GM12878 (cell line): ENCODE measurements around the gene TMEM244. TPM values are rescaled to one million over a fixed set of nuclear protein-coding genes. Genes with fewer than 3 reads are reported as not detected.

Experiments
- ATAC-seq: fragments of 200-7000 bp; cut with Tn5 transposase; 3 replicates; pipeline ENCODE4 v1.9.1; 2020; ENCODE audit warnings: mild to moderate bottlenecking, moderate library complexity
- BruUV-seq: library from RNA; stranded (reverse); fragments of 400-500 nt; replicated peaks from 2 replicates; lab custom pipeline; 2021; lab: Mats Ljungman, UMichigan
- CTCF ChIA-PET: fragments of 300-600 bp; sonication (Branson Sonifier 250); formaldehyde crosslinking; extraction: SDS; loops from one replicate; lab custom pipeline; 2021; ENCODE audit warnings: inconsistent platforms; lab: Yijun Ruan, JAX
- POLR2A ChIA-PET: fragments of 350-600 bp; formaldehyde crosslinking; extraction: SDS; loops from one replicate; lab custom pipeline; 2021; ENCODE audit warnings: inconsistent platforms; lab: Charles Lee
- RAD21 ChIA-PET: fragments of 300-600 bp; sonication (Branson Sonifier 250); formaldehyde crosslinking; loops from one replicate; lab custom pipeline; 2023; ENCODE audit warnings: antibody characterized with exemption; ENCODE audit not compliant: unreplicated experiment; lab: Charles Lee
- SMC1A ChIA-PET: fragments of 300-600 bp; sonication (Branson Sonifier 250); formaldehyde crosslinking; loops from one replicate; lab custom pipeline; 2023; ENCODE audit not compliant: unreplicated experiment, uncharacterized antibody; lab: Charles Lee
- DNase-seq: peaks from one replicate; pipeline ENCODE4 v3.0.0-alpha.2; 2011; ENCODE audit warnings: low read depth, low spot score
- FAIRE-seq: peaks from 3 replicates; lab custom pipeline; 2011; peaks lifted over from hg19 to GRCh38; lab: Jason Lieb, UNC
- H2AFZ ChIP-seq: 2 replicates; pipeline ENCODE4 v1.6.0; 2011; ENCODE audit warnings: low read depth, low read length, control low read depth; ENCODE audit not compliant: control insufficient read depth
- H3K27ac ChIP-seq: 2 replicates; pipeline ENCODE4 v1.5.1; 2011; ENCODE audit warnings: control low read depth; ENCODE audit not compliant: control insufficient read depth, insufficient read depth
- H3K27me3 ChIP-seq, 2 experiments: replicated peaks in 1 of 2; 2 replicates each; pipeline versions ENCODE4 v1.6.0 to v1.6.1; 2011; ENCODE audit warnings: low read length in 1 of 2; ENCODE audit not compliant: control insufficient read depth in 2 of 2, insufficient read depth in 2 of 2
- H3K36me3 ChIP-seq, 2 experiments: 2 replicates each; pipeline ENCODE4 v1.5.1; 2011; ENCODE audit warnings: low read length in 1 of 2; ENCODE audit not compliant: control insufficient read depth in 2 of 2, insufficient read depth in 2 of 2
- H3K4me1 ChIP-seq: 2 replicates; pipeline ENCODE4 v1.6.1; 2011; ENCODE audit warnings: mild to moderate bottlenecking, low read length, moderate library complexity, mixed read lengths; ENCODE audit not compliant: control insufficient read depth, insufficient read depth
- H3K4me2 ChIP-seq: 2 replicates; pipeline ENCODE4 v1.6.0; 2011; ENCODE audit warnings: control low read depth; ENCODE audit not compliant: control insufficient read depth, insufficient read depth
- H3K4me3 ChIP-seq: fragments of 200-600 bp; sonication (generic); 2 replicates; pipeline ENCODE4 v1.5.1; 2016
- H3K79me2 ChIP-seq: 2 replicates; pipeline ENCODE4 v1.6.0; 2011; ENCODE audit warnings: low read length; ENCODE audit not compliant: control insufficient read depth, insufficient read depth
- H3K9ac ChIP-seq: 2 replicates; pipeline ENCODE4 v1.8.0; 2011; ENCODE audit warnings: low read length, control low read depth, mixed read lengths; ENCODE audit not compliant: control insufficient read depth, insufficient read depth
- H3K9me3 ChIP-seq: replicated peaks from 3 replicates; pipeline ENCODE4 v1.5.1; 2011; ENCODE audit warnings: mild to moderate bottlenecking, low read length; ENCODE audit not compliant: control insufficient read depth, insufficient read depth
- H4K20me1 ChIP-seq: 2 replicates; pipeline ENCODE4 v1.6.0; 2011; ENCODE audit not compliant: control insufficient read depth, insufficient read depth
- CBFB ChIP-seq: IDR thresholded peaks from 2 replicates; pipeline ENCODE4 v1.6.1; 2016; ENCODE audit warnings: antibody characterized with exemption, low read depth
- CREB1 ChIP-seq: IDR thresholded peaks from 2 replicates; pipeline ENCODE4 v1.6.1; 2012; ENCODE audit warnings: low read depth, mild to moderate bottlenecking, inconsistent platforms
- DPF2 ChIP-seq: fragments of 450-650 bp; IDR thresholded peaks from 2 replicates; pipeline ENCODE4 v1.6.1; 2017; ENCODE audit warnings: mild to moderate bottlenecking
- ESRRA ChIP-seq: IDR thresholded peaks from 2 replicates; pipeline ENCODE4 v1.6.1; 2012; ENCODE audit warnings: mild to moderate bottlenecking, low read length, improper control_type of control experiment
- GATAD2B ChIP-seq: fragments of 450-650 bp; conservative IDR thresholded peaks from 2 replicates; pipeline ENCODE4 v1.6.1; 2017; ENCODE audit warnings: low read depth, mild to moderate bottlenecking, moderate library complexity
- NBN ChIP-seq: fragments of 450-650 bp; IDR thresholded peaks from 2 replicates; pipeline ENCODE4 v1.6.1; 2016
- ZZZ3 ChIP-seq: IDR thresholded peaks from 2 replicates; pipeline ENCODE4 v1.6.1; 2011; ENCODE audit warnings: low read depth; ENCODE audit not compliant: control insufficient read depth, insufficient read length
- in situ Hi-C: fragments of 300-500 bp; cut with MboI; formaldehyde crosslinking; loops from 9 replicates; pipeline ENCODE4 v1.14.3; 2018; ENCODE audit warnings: mixed read lengths
- intact Hi-C: fragments of 100-400 bp; cut with micrococcal nuclease; formaldehyde crosslinking; loops from one replicate; pipeline ENCODE4 v1.14.2; 2022; ENCODE audit not compliant: unreplicated experiment
- polyA plus RNA-seq, 11 experiments: library from polyadenylated mRNA; depleted of rRNA in 4 of 11; unstranded in 6 of 11; stranded (reverse) in 5 of 11; fragments of >200 nt; fragmentation: Nextera tagmentation in 4 of 11; fragmentation: Illumina TruSeq in 1 of 11; extraction: Ambion mirVana in 4 of 11; extraction: Trizol in 1 of 11; gene quantifications; 1 replicate in 1 of 11; 2 replicates in 10 of 11; pipeline versions ENCODE4 v1.2.1 to v1.2.3, GENCODE V29; 2011 to 2016; ENCODE audit warnings: inconsistent platforms in 2 of 11, missing spikeins in 2 of 11, low read depth in 1 of 11
- total RNA-seq, 4 experiments: library from RNA; depleted of rRNA in 3 of 4; stranded (reverse); fragments of >200 nt in 3 of 4; fragmentation: Illumina TruSeq in 1 of 4; extraction: Trizol in 1 of 4; gene quantifications; 2 replicates each; pipeline versions ENCODE4 v1.2.1 to v1.2.3, GENCODE V29; 2013 to 2021
- TF ChIP-seq, protein P1 (sequence below): fragments of 450-650 bp; conservative IDR thresholded peaks from 2 replicates; pipeline ENCODE4 v1.6.1; 2017; ENCODE audit warnings: mild to moderate bottlenecking, moderate library complexity

TMEM244 gene
- total and polyA plus RNA-seq, 10 of the 15 experiments (the other 5 are each of a cell fraction or from before 2014, with no cell fraction given): 0.14 TPM; not detected in 9

DNA sequence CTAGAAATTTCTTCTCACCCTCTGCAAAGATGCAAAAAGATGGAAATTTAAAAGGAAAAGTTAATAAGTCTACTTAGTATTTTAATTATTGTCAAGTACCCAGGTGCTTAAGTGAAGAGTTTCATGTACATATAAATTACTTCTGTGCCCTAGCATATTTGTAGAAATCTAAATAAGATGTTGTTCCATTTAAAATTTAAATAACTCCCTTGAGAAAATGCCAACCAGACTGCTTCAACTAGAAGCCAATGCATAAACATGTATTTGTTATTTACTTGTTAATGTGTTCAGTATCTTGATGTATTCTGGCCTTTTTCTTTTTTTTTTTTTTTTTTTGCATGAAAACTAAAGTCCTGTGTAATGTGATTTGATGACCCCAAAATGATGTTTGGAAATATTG is 6.3 kb upstream of the TMEM244 start:
- Histone ChIP-seq H3K36me3 (no peaks in the 10 kb centered on the region), H3K79me2 (no peaks in the 10 kb centered on the region), H3K4me3 (no peak overlapping the region), H4K20me1 (no peaks in the 10 kb centered on the region), H2AFZ (no peak overlapping the region), H3K27ac (no peak overlapping the region), H3K27me3 (no peaks in the 10 kb centered on the region), H3K4me2 (no peak overlapping the region), H3K9me3 (no peaks in the 10 kb centered on the region), H3K9ac (no peak overlapping the region), H3K4me1 (no peaks in the 10 kb centered on the region; the same call in 1 of the 2 replicates)
- ChIA-PET CTCF (interaction anchor here (0.7 to 1.9 kb wide), 2 partner anchors 13 to 154 kb away, joined by 3 to 5 read pairs; no protein-coding TSS in a partner anchor), SMC1A (interaction anchor here (0.8 to 3.0 kb wide), 2 partner anchors 22 to 991 kb away, joined by 3 to 17 read pairs; no protein-coding TSS in a partner anchor), POLR2A (no interaction called here), RAD21 (no interaction called here)
- in situ Hi-C loops (no loop called here), intact Hi-C loops (no loop called here)
- DNase-seq: no peak
- no TSS peak for BruUV-seq
- no peak for ATAC-seq
- no peak for FAIRE-seq
- no peak for TF ChIP-seq CREB1
- TF ChIP-seq GATAD2B: no peak
- TF ChIP-seq, protein P1, sequence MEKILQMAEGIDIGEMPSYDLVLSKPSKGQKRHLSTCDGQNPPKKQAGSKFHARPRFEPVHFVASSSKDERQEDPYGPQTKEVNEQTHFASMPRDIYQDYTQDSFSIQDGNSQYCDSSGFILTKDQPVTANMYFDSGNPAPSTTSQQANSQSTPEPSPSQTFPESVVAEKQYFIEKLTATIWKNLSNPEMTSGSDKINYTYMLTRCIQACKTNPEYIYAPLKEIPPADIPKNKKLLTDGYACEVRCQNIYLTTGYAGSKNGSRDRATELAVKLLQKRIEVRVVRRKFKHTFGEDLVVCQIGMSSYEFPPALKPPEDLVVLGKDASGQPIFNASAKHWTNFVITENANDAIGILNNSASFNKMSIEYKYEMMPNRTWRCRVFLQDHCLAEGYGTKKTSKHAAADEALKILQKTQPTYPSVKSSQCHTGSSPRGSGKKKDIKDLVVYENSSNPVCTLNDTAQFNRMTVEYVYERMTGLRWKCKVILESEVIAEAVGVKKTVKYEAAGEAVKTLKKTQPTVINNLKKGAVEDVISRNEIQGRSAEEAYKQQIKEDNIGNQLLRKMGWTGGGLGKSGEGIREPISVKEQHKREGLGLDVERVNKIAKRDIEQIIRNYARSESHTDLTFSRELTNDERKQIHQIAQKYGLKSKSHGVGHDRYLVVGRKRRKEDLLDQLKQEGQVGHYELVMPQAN: no peak
- TF ChIP-seq NBN: no peak
- no peak for TF ChIP-seq DPF2
- no peak for TF ChIP-seq CBFB
- TF ChIP-seq ESRRA: no peak
- no peak for TF ChIP-seq ZZZ3
